Measurements from ENCODE around the gene PIRT.

The PIRT gene

DNA sequence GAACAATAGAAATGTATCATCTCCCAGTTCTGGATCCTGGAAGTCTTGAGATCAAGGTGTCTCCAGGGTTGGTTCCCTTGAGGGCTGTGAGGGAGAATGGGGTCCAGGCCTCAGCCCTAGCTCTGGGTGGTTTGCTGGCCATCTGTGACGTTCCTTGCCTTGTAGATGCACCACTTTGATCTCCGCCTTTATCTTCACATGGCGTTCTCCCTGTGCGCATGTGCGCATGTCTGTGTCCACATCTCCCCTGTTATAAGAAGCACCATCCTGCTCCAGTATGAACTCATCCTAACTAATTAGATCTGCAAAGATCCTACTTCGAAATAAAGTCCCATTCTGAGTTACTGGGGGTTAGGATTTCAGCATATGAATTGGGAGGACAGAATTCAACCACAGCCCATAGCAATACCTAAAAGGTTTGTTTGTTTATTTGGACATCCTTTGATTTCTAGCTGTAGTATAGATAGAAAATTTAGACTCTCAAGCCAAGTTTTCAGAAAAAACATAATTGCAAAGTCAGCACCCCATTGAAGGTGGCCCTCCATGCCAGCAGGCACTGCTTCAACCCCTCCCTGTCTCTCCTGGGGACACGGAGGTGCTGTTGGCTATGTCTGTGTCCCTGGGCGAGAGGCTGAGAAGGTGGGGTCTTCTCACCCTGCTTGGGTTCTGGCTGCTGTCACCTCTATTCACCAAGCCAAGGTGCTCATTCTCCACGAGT, 31.2 kb downstream of the PIRT start:
- Histone ChIP-seq H3K36me3 (ENCODE audit: control insufficient read depth in 2 of 2, insufficient read depth in 1 of 2, low read length in 2 of 2) (no peaks in the 10 kb centered on the region), H3K4me1 (ENCODE audit: control insufficient read depth, insufficient read depth, low read length) (no peaks in the 10 kb centered on the region), H3K9me3 (ENCODE audit: control insufficient read depth, insufficient read depth, low read depth, low read length) (no peaks in the 10 kb centered on the region), H3K27ac (ENCODE audit: extremely low read depth, low read depth, low read length) (no peak overlapping the region), H3K4me3 (ENCODE audit: low read depth, low read length) (no peak overlapping the region)
- no peak for TF ChIP-seq ZNF768 (tag by site-specific recombination; IDR thresholded peaks at IDR 0.05)
- no peak for TF ChIP-seq MZF1 (tag by site-specific recombination; IDR thresholded peaks at IDR 0.05; ENCODE audit: borderline replicate concordance)
- TF ChIP-seq, protein P1, sequence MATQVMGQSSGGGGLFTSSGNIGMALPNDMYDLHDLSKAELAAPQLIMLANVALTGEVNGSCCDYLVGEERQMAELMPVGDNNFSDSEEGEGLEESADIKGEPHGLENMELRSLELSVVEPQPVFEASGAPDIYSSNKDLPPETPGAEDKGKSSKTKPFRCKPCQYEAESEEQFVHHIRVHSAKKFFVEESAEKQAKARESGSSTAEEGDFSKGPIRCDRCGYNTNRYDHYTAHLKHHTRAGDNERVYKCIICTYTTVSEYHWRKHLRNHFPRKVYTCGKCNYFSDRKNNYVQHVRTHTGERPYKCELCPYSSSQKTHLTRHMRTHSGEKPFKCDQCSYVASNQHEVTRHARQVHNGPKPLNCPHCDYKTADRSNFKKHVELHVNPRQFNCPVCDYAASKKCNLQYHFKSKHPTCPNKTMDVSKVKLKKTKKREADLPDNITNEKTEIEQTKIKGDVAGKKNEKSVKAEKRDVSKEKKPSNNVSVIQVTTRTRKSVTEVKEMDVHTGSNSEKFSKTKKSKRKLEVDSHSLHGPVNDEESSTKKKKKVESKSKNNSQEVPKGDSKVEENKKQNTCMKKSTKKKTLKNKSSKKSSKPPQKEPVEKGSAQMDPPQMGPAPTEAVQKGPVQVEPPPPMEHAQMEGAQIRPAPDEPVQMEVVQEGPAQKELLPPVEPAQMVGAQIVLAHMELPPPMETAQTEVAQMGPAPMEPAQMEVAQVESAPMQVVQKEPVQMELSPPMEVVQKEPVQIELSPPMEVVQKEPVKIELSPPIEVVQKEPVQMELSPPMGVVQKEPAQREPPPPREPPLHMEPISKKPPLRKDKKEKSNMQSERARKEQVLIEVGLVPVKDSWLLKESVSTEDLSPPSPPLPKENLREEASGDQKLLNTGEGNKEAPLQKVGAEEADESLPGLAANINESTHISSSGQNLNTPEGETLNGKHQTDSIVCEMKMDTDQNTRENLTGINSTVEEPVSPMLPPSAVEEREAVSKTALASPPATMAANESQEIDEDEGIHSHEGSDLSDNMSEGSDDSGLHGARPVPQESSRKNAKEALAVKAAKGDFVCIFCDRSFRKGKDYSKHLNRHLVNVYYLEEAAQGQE (tag by site-specific recombination; IDR thresholded peaks at IDR 0.05), result no peak
- TF ChIP-seq SP7 (tag by site-specific recombination; IDR thresholded peaks at IDR 0.05), result no peak
- no peak for TF ChIP-seq ZSCAN30 (tag by site-specific recombination; IDR thresholded peaks at IDR 0.05)
- TF ChIP-seq ZNF132 (tag by site-specific recombination; IDR thresholded peaks at IDR 0.05; ENCODE audit: borderline replicate concordance), result no peak
- no peak for TF ChIP-seq ZNF610 (tag by site-specific recombination; IDR thresholded peaks at IDR 0.05; ENCODE audit: borderline replicate concordance)
- no peak for TF ChIP-seq YY1 (tag by site-specific recombination; IDR thresholded peaks at IDR 0.05)
- no peak for TF ChIP-seq ZNF596 (tag by site-specific recombination; IDR thresholded peaks at IDR 0.05)
- POLR2A ChIA-PET, result no interaction called here
- CTCF ChIA-PET, result interaction anchor here (0.6 kb wide), 1 partner anchor 19 kb away, joined by 5 read pairs; no protein-coding TSS in a partner anchor

DNA sequence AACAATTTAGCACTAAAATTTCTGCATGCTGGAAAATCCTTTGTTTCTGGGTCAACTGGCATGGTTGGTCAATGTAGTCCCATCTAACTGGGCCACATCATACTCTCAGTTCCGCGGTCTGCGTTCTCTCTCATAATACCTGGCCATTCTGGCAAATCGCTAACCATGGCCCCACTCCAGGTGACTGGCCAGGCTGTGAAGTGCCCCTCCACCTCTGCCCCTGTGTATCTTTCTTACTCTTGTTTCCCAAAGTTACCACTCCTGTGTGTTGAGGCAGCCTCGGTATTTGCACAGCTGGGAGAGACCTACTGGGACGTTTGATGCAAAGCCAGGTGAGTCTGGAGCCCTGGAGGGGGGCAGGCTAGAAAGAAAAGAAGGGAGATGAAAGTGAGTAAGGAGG, 32.0 kb downstream of the PIRT start:
- no peaks in the 10 kb centered on the region for H3K9me3 ChIP-seq (ENCODE audit: control insufficient read depth, insufficient read depth, low read depth, low read length)
- ChIA-PET CTCF (interaction anchor here (0.6 kb wide), 1 partner anchor 20 kb away, joined by 5 read pairs; no protein-coding TSS in a partner anchor), POLR2A (no interaction called here)
- no peak overlapping the region for H3K27ac ChIP-seq (ENCODE audit: extremely low read depth, low read depth, low read length)
- H3K4me1 ChIP-seq (ENCODE audit: control insufficient read depth, insufficient read depth, low read length), result no peaks in the 10 kb centered on the region
- H3K4me3 ChIP-seq (ENCODE audit: low read depth, low read length), result no peak overlapping the region
- H3K36me3 ChIP-seq (ENCODE audit: control insufficient read depth in 2 of 2, insufficient read depth in 1 of 2, low read length in 2 of 2), result no peaks in the 10 kb centered on the region
- no peak for TF ChIP-seq ZNF155 (tag by site-specific recombination; IDR thresholded peaks at IDR 0.05)
- no peak for TF ChIP-seq ZNF560 (tag by site-specific recombination; IDR thresholded peaks at IDR 0.05; ENCODE audit: borderline replicate concordance)
- no peak for TF ChIP-seq HOXC10 (CRISPR knock-in tag; IDR thresholded peaks at IDR 0.05)
- no peak for TF ChIP-seq KLF16 (tag by site-specific recombination; IDR thresholded peaks at IDR 0.05)
- TF ChIP-seq ZNF175 (tag by site-specific recombination; IDR thresholded peaks at IDR 0.05), result no peak
- TF ChIP-seq, protein P2, sequence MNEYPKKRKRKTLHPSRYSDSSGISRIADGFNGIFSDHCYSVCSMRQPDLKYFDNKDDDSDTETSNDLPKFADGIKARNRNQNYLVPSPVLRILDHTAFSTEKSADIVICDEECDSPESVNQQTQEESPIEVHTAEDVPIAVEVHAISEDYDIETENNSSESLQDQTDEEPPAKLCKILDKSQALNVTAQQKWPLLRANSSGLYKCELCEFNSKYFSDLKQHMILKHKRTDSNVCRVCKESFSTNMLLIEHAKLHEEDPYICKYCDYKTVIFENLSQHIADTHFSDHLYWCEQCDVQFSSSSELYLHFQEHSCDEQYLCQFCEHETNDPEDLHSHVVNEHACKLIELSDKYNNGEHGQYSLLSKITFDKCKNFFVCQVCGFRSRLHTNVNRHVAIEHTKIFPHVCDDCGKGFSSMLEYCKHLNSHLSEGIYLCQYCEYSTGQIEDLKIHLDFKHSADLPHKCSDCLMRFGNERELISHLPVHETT (tag by site-specific recombination; IDR thresholded peaks at IDR 0.05), result no peak
- TF ChIP-seq ZNF366 (tag by site-specific recombination; conservative IDR thresholded peaks at IDR 0.05), result no peak
- no peak for TF ChIP-seq GLI4 (tag by site-specific recombination; IDR thresholded peaks at IDR 0.05)
- TF ChIP-seq, protein P3, sequence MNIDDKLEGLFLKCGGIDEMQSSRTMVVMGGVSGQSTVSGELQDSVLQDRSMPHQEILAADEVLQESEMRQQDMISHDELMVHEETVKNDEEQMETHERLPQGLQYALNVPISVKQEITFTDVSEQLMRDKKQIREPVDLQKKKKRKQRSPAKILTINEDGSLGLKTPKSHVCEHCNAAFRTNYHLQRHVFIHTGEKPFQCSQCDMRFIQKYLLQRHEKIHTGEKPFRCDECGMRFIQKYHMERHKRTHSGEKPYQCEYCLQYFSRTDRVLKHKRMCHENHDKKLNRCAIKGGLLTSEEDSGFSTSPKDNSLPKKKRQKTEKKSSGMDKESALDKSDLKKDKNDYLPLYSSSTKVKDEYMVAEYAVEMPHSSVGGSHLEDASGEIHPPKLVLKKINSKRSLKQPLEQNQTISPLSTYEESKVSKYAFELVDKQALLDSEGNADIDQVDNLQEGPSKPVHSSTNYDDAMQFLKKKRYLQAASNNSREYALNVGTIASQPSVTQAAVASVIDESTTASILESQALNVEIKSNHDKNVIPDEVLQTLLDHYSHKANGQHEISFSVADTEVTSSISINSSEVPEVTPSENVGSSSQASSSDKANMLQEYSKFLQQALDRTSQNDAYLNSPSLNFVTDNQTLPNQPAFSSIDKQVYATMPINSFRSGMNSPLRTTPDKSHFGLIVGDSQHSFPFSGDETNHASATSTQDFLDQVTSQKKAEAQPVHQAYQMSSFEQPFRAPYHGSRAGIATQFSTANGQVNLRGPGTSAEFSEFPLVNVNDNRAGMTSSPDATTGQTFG (tag by site-specific recombination; IDR thresholded peaks at IDR 0.05; ENCODE audit: borderline replicate concordance), result no peak
- TF ChIP-seq YY1 (tag by site-specific recombination; IDR thresholded peaks at IDR 0.05), result no peak
- no peak for TF ChIP-seq ZNF555 (tag by site-specific recombination; conservative IDR thresholded peaks at IDR 0.05)
- TF ChIP-seq, protein P4, sequence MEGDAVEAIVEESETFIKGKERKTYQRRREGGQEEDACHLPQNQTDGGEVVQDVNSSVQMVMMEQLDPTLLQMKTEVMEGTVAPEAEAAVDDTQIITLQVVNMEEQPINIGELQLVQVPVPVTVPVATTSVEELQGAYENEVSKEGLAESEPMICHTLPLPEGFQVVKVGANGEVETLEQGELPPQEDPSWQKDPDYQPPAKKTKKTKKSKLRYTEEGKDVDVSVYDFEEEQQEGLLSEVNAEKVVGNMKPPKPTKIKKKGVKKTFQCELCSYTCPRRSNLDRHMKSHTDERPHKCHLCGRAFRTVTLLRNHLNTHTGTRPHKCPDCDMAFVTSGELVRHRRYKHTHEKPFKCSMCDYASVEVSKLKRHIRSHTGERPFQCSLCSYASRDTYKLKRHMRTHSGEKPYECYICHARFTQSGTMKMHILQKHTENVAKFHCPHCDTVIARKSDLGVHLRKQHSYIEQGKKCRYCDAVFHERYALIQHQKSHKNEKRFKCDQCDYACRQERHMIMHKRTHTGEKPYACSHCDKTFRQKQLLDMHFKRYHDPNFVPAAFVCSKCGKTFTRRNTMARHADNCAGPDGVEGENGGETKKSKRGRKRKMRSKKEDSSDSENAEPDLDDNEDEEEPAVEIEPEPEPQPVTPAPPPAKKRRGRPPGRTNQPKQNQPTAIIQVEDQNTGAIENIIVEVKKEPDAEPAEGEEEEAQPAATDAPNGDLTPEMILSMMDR (tag by site-specific recombination; IDR thresholded peaks at IDR 0.05), result no peak
- no peak for TF ChIP-seq ZNF140 (tag by site-specific recombination; IDR thresholded peaks at IDR 0.05)
- TF ChIP-seq ZNF664 (tag by site-specific recombination; IDR thresholded peaks at IDR 0.05), result no peak
- TF ChIP-seq ZNF549 (tag by site-specific recombination; IDR thresholded peaks at IDR 0.05), result no peak
- no peak for TF ChIP-seq ZBTB1 (tag by site-specific recombination; IDR thresholded peaks at IDR 0.05)
- no peak for TF ChIP-seq ZNF677 (tag by site-specific recombination; IDR thresholded peaks at IDR 0.05)
